T-cell (primary cell): ENCODE measurements around the gene IQCM. TPM values are rescaled to one million over a fixed set of nuclear protein-coding genes. Genes with fewer than 3 reads are reported as not detected.

Source experiments
- ATAC-seq, 4 experiments: fragments of 200-7000 bp in 3 of 4; fragments of 150-1000 bp in 1 of 4; cut with Tn5 transposase; replicated peaks in 1 of 4; 1 replicate in 3 of 4; 2 replicates in 1 of 4; pipeline ENCODE4 v1.10.0; 2021; ENCODE audit warnings: moderate library complexity in 3 of 4, mild to moderate bottlenecking in 2 of 4, moderate number of reproducible peaks in 1 of 4
- CTCF ChIA-PET, 2 donors: fragments of 300-600 bp; sonication (Branson Sonifier 250); formaldehyde crosslinking; loops; one replicate each; lab custom pipeline; 2022; ENCODE audit warnings: antibody characterized with exemption in 2 of 2; lab: Charles Lee
- POLR2A ChIA-PET, 2 donors: fragments of 300-600 bp; sonication (Branson Sonifier 250); formaldehyde crosslinking; loops; one replicate each; lab custom pipeline; 2022; ENCODE audit warnings: antibody characterized with exemption in 2 of 2; lab: Charles Lee
- DNase-seq, 35 experiments: peaks; one replicate each; pipeline versions ENCODE4 v3.0.0 to v3.0.0-alpha.2; 2013 to 2023
- H3K27ac ChIP-seq: one replicate; pipeline ENCODE4 v1.5.1; 2013; ENCODE audit warnings: low read length
- H3K27me3 ChIP-seq, 2 experiments: replicated peaks in 1 of 2; 1 replicate in 1 of 2; 2 replicates in 1 of 2; pipeline versions ENCODE4 v1.6.1 to v1.7.0; 2013; ENCODE audit warnings: low read length in 1 of 2, mixed read lengths in 1 of 2; ENCODE audit not compliant: control insufficient read depth in 2 of 2, insufficient read depth in 2 of 2; ENCODE audit errors: extremely low read depth in 1 of 2
- H3K36me3 ChIP-seq, 2 donors: 1 replicate in 1 of 2; 2 replicates in 1 of 2; pipeline versions ENCODE4 v1.6.1 to v1.7.0; 2013; ENCODE audit warnings: low read length in 1 of 2; ENCODE audit not compliant: control insufficient read depth in 2 of 2, insufficient read depth in 1 of 2; ENCODE audit errors: extremely low read depth in 1 of 2
- H3K4me1 ChIP-seq, 2 experiments: 1 replicate in 1 of 2; 2 replicates in 1 of 2; pipeline versions ENCODE4 v1.6.1 to v1.7.0; 2013; ENCODE audit warnings: low read length in 2 of 2, mixed read lengths in 1 of 2; ENCODE audit not compliant: insufficient read depth in 2 of 2, control insufficient read depth in 1 of 2; ENCODE audit errors: extremely low read depth in 1 of 2
- H3K4me3 ChIP-seq, 2 donors: 1 replicate in 1 of 2; 2 replicates in 1 of 2; pipeline versions ENCODE4 v1.5.1 to v1.7.0; 2013; ENCODE audit warnings: mild to moderate bottlenecking in 2 of 2, low read length in 1 of 2, moderate library complexity in 1 of 2; ENCODE audit not compliant: control insufficient read depth in 1 of 2; ENCODE audit errors: extremely low read depth in 1 of 2
- H3K9me3 ChIP-seq: 2 replicates; pipeline ENCODE4 v1.7.0; 2013
- H3K27ac Mint-ChIP-seq, 2 donors: one replicate each; pipeline ENCODE4 v1.8.0; 2020 to 2021; ENCODE audit warnings: mild to moderate bottlenecking in 2 of 2, mixed read lengths in 2 of 2
- H3K27me3 Mint-ChIP-seq, 2 donors: one replicate each; pipeline ENCODE4 v1.8.0; 2021 to 2022; ENCODE audit warnings: mixed read lengths in 2 of 2
- H3K36me3 Mint-ChIP-seq: one replicate; pipeline ENCODE4 v1.8.0; 2021; ENCODE audit warnings: mixed read lengths
- H3K4me1 Mint-ChIP-seq, 3 donors: one replicate each; pipeline ENCODE4 v1.8.0; 2020 to 2022; ENCODE audit warnings: mixed read lengths in 3 of 3, mild to moderate bottlenecking in 1 of 3
- H3K4me3 Mint-ChIP-seq, 3 donors: one replicate each; pipeline ENCODE4 v1.8.0; 2020 to 2022; ENCODE audit warnings: mild to moderate bottlenecking in 3 of 3, mixed read lengths in 3 of 3, moderate library complexity in 3 of 3
- H3K9me3 Mint-ChIP-seq, 3 donors: one replicate each; pipeline ENCODE4 v1.8.0; 2020 to 2022; ENCODE audit warnings: mixed read lengths in 3 of 3
- WGBS: methylation state at CpG from one replicate; pipeline ENCODE4 v1.1.5; 2013; ENCODE audit warnings: missing lambda C conversion rate; ENCODE audit not compliant: insufficient coverage; 5-methylcytosine and 5-hydroxymethylcytosine counted together
- total RNA-seq, 35 experiments: library from RNA in 6 of 35; stranded (reverse) in 6 of 35; fragments of 120-200 nt in 1 of 35; gene quantifications; one replicate each; pipeline versions ENCODE4 v1.2.1 to v1.2.4 and lab custom pipeline; 2013 to 2026

IQCM gene
- total RNA-seq, 5 donors from 2014 or later (not counting 1 experiment from before 2014, with no cell fraction given) = not detected

DNA sequence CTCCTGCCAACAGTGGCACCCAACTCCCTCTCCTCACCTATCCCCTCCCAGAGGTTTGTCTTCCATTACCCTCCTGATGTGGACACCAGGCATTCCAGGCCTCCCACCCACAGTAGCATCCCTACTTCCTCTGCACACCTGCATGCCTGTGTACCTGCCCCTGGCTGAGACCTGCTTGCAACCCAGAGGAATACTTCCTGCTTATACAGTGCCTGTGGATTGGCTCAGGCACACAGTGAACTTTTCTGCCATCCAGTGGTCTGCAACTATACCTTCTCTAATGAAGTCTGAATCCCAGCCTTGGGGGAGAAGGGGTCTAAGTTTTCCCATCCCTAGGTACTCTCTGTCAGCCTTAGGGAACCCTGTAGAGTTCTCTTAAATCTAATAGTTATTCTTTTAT, 169.9 kb downstream of the IQCM start:
- Mint-ChIP-seq H3K4me3 (no peak overlapping the region), H3K4me1 (no peaks in the 10 kb centered on the region), H3K9me3 (peaks cover 0 to 9% (median 3%) of the 10 kb centered on the region in 3 donors), H3K27me3 (no peaks in the 10 kb centered on the region), H3K36me3 (no peaks in the 10 kb centered on the region), H3K27ac (no peak overlapping the region)
- no peak for ATAC-seq
- H3K27ac ChIP-seq = no peak overlapping the region
- no peaks in the 10 kb centered on the region for H3K36me3 ChIP-seq
- no peak for DNase-seq
- H3K9me3 ChIP-seq = no peaks in the 10 kb centered on the region
- CTCF ChIA-PET = no interaction called here
- no peaks in the 10 kb centered on the region for H3K4me1 ChIP-seq
- H3K4me3 ChIP-seq = no peak overlapping the region
- no peaks in the 10 kb centered on the region for H3K27me3 ChIP-seq
- POLR2A ChIA-PET = no interaction called here

DNA sequence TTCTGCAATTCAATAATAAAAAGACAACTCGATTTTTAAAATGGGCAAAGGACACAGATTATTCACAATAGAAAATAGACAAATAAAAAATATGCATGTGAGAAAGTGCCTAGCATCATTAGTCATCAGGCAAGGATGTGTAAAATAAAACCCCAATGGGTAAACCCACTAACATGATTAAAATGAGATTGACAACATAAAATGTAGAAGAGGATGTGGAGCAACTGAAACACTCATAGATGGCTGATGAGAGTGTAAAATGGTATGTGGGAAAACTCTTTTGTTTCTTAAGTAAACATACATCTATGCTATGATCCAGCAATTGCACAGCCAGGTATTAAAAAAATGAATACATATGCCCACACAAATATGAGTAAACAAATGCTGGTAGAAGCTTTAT, 177.6 kb downstream of the IQCM start:
- H3K4me1 Mint-ChIP-seq = no peaks in the 10 kb centered on the region
- Histone ChIP-seq H3K4me1 (no peaks in the 10 kb centered on the region), H3K27ac (no peak overlapping the region), H3K4me3 (no peak overlapping the region), H3K9me3 (no peaks in the 10 kb centered on the region), H3K36me3 (no peaks in the 10 kb centered on the region), H3K27me3 (no peaks in the 10 kb centered on the region)
- H3K36me3 Mint-ChIP-seq = no peaks in the 10 kb centered on the region
- ATAC-seq = no peak
- no peak overlapping the region for H3K27ac Mint-ChIP-seq
- H3K27me3 Mint-ChIP-seq = no peaks in the 10 kb centered on the region
- no peak for DNase-seq
- peaks cover 2 to 12% (median 4%) of the 10 kb centered on the region in 3 donors for H3K9me3 Mint-ChIP-seq
- POLR2A ChIA-PET = no interaction called here
- no CpG with 5 or more reads among the region's 1 CpG for WGBS
- CTCF ChIA-PET = no interaction called here
- H3K4me3 Mint-ChIP-seq = no peak overlapping the region

DNA sequence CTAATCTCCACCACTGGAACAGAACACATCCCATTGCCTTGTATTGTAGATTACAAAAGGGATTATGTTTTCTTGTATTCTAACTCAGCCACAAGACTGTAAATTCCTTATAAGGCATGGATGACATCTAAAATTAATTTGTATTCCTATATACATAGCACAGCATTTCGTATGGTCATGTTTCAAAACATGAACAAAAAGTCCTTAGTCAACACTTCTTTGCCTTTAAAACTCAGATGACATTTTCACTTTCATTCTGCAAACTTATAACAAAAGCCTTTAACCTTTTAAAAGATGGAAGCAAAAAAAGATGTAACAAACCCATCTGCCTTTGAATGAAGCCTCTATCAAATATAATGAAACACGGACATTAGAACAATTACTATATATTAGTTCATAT, 181.3 kb downstream of the IQCM start:
- H3K4me3 Mint-ChIP-seq = no peak overlapping the region
- Histone ChIP-seq H3K4me3 (no peak overlapping the region), H3K27me3 (no peaks in the 10 kb centered on the region), H3K36me3 (no peaks in the 10 kb centered on the region), H3K27ac (no peak overlapping the region), H3K4me1 (no peaks in the 10 kb centered on the region), H3K9me3 (no peaks in the 10 kb centered on the region)
- WGBS = no CpG with 5 or more reads among the region's 2 CpGs
- H3K36me3 Mint-ChIP-seq = no peaks in the 10 kb centered on the region
- DNase-seq = no peak
- no peak for ATAC-seq
- no peaks in the 10 kb centered on the region for H3K4me1 Mint-ChIP-seq
- no peak overlapping the region for H3K27ac Mint-ChIP-seq
- H3K27me3 Mint-ChIP-seq = no peaks in the 10 kb centered on the region
- ChIA-PET POLR2A (no interaction called here), CTCF (interaction anchor here in 1 of 2 donors (0.7 kb wide), 1 partner anchor 1589 kb away, joined by 3 read pairs; no protein-coding TSS in a partner anchor)
- H3K9me3 Mint-ChIP-seq = peaks cover 2 to 9% (median 4%) of the 10 kb centered on the region in 3 donors

DNA sequence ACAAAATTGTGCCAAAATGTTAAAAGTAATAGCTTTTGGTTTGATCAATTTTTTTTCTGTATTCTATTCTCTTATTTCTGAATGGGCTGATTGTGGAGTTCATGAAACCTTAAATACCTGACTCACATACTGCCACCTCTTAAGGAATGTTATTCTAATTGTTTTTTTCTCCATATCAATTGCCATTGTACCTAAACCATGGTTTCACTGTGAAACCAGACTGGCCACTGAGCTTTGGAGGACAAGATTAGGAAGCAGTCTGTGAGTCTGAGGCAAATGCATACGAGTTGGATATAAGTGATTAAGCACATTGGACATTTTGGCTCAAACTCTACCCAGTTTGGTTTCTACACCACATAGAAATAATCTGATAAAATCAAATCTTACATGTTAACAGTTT, 184.0 kb downstream of the IQCM start:
- Mint-ChIP-seq H3K4me3 (no peak overlapping the region), H3K9me3 (peaks cover 4 to 21% (median 5%) of the 10 kb centered on the region in 3 donors), H3K27ac (no peak overlapping the region), H3K27me3 (no peaks in the 10 kb centered on the region), H3K4me1 (no peaks in the 10 kb centered on the region), H3K36me3 (no peaks in the 10 kb centered on the region)
- ChIA-PET POLR2A (no interaction called here), CTCF (no interaction called here)
- ATAC-seq (no peak), DNase-seq (no peak)
- Histone ChIP-seq H3K27me3 (no peaks in the 10 kb centered on the region), H3K4me3 (no peak overlapping the region), H3K36me3 (no peaks in the 10 kb centered on the region), H3K9me3 (no peaks in the 10 kb centered on the region), H3K27ac (no peak overlapping the region), H3K4me1 (no peaks in the 10 kb centered on the region)
- WGBS = no CpG with 5 or more reads among the region's 1 CpG

DNA sequence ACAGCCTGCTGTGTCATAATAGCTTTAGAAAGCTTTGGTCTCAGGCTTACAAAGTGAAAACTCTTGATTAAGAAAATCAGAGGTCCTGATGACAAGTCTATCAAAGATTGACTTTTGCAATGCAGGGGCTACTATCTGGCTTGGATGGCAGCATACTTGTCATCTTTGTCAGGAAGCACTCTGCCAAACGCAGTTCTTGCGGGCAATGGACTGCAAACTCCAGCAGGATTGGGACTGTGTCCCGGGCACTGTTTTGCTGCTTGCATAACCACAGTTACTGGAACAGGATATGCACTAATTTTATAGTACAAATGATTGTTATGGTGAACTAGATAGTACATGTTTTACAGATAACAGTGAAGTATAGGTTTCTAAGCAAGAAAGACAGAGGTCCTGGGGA, 185.6 kb downstream of the IQCM start:
- Histone ChIP-seq H3K36me3 (no peaks in the 10 kb centered on the region), H3K4me1 (no peaks in the 10 kb centered on the region), H3K4me3 (no peak overlapping the region), H3K9me3 (no peaks in the 10 kb centered on the region), H3K27ac (no peak overlapping the region), H3K27me3 (no peaks in the 10 kb centered on the region)
- 93% methylated on average over 3 of the region's 3 CpGs for WGBS
- ChIA-PET POLR2A (no interaction called here), CTCF (no interaction called here)
- Mint-ChIP-seq H3K9me3 (peaks cover 3 to 17% (median 7%) of the 10 kb centered on the region in 3 donors), H3K4me1 (no peaks in the 10 kb centered on the region), H3K27ac (no peak overlapping the region), H3K4me3 (no peak overlapping the region), H3K36me3 (no peaks in the 10 kb centered on the region), H3K27me3 (no peaks in the 10 kb centered on the region)
- ATAC-seq = no peak
- no peak for DNase-seq

DNA sequence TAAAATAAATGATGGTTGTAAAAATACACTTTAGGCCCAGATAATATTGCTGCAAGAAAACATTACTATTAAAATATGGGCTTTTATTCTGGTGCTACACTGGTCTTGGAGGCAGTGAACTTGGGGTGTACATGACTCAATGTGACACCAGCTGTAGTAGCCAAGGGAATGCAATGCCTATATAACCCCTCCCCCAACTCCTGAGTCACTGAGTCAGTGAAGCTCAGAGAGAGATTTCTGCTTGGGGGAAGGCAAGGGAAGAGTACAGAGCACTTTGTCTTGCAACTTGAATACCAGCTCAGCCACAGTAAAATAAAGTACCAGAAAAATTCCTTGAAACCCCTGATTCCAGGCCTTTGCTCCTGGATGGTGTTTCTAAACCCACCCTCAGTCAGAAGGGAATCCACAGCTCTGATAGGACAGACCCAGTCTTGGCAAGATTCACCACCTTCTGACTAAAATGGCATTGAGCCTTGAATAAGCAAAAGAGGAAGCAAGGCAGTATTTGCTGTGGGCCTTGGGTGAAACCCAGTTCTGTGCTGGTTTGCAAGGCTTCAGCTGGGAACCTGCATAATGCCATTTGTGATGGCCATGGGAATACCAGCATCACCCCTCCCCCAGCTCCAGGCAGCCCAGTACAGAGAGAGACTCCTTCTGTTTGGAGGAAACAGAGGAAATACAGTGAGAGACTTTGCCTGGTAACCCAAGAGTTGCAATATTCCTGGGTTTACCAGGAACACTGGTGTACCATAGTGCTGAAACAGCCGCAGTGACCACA, 209.9 kb downstream of the IQCM start:
- Mint-ChIP-seq H3K4me1 (no peaks in the 10 kb centered on the region), H3K9me3 (peaks cover 6 to 8% (median 6%) of the 10 kb centered on the region in 3 donors), H3K27me3 (no peaks in the 10 kb centered on the region), H3K36me3 (no peaks in the 10 kb centered on the region), H3K4me3 (no peak overlapping the region), H3K27ac (no peak overlapping the region)
- Histone ChIP-seq H3K4me1 (no peaks in the 10 kb centered on the region), H3K9me3 (no peaks in the 10 kb centered on the region), H3K4me3 (no peak overlapping the region), H3K27me3 (no peaks in the 10 kb centered on the region), H3K27ac (no peak overlapping the region), H3K36me3 (no peaks in the 10 kb centered on the region)
- 100% methylated on average over 1 of the region's 1 CpG for WGBS
- ATAC-seq = no peak
- POLR2A ChIA-PET = no interaction called here
- no peak for DNase-seq
- CTCF ChIA-PET = no interaction called here
